Measurements from ENCODE around the gene LAMA2.

DNA sequence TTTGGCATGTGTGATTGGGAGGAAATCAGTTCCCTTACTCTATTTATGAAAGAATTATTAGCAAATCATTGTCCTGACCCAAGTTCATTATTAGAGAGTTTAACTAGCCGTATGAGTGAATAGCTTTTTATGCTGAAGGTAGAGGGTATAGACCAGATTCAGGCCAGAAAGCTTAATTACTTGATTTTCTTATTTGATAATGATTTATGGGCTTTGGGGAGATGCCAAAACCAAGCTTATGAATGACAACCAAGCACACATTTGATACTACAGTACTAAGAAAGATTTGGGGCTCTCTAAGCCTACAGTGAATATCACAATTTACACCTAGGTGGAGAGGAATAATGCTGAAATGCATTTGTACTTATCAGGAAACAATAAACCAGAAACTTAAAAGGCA is 633.8 kb downstream of the LAMA2 start:
- TF ChIP-seq, protein P1, sequence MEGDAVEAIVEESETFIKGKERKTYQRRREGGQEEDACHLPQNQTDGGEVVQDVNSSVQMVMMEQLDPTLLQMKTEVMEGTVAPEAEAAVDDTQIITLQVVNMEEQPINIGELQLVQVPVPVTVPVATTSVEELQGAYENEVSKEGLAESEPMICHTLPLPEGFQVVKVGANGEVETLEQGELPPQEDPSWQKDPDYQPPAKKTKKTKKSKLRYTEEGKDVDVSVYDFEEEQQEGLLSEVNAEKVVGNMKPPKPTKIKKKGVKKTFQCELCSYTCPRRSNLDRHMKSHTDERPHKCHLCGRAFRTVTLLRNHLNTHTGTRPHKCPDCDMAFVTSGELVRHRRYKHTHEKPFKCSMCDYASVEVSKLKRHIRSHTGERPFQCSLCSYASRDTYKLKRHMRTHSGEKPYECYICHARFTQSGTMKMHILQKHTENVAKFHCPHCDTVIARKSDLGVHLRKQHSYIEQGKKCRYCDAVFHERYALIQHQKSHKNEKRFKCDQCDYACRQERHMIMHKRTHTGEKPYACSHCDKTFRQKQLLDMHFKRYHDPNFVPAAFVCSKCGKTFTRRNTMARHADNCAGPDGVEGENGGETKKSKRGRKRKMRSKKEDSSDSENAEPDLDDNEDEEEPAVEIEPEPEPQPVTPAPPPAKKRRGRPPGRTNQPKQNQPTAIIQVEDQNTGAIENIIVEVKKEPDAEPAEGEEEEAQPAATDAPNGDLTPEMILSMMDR (conservative IDR thresholded peaks at IDR 0.05 in 1 of 2, IDR thresholded peaks at IDR 0.05 in 1 of 2; ENCODE audit: low read depth in 1 of 2, low read length in 2 of 2): no peak
- no peak for TF ChIP-seq EZH2 (IDR thresholded peaks at IDR 0.05; ENCODE audit: low read length, missing control alignments)

Measured in fibroblast of lung (primary cell).